ENCODE data around the gene ACSL6. TPM values are rescaled to one million over a fixed set of nuclear protein-coding genes. Genes with fewer than 3 reads are reported as not detected.

ACSL6 gene
- polyA plus RNA-seq, 2 of the 4 experiments (the other 2 are of a cell fraction), result 0.06 to 0.09 TPM

DNA sequence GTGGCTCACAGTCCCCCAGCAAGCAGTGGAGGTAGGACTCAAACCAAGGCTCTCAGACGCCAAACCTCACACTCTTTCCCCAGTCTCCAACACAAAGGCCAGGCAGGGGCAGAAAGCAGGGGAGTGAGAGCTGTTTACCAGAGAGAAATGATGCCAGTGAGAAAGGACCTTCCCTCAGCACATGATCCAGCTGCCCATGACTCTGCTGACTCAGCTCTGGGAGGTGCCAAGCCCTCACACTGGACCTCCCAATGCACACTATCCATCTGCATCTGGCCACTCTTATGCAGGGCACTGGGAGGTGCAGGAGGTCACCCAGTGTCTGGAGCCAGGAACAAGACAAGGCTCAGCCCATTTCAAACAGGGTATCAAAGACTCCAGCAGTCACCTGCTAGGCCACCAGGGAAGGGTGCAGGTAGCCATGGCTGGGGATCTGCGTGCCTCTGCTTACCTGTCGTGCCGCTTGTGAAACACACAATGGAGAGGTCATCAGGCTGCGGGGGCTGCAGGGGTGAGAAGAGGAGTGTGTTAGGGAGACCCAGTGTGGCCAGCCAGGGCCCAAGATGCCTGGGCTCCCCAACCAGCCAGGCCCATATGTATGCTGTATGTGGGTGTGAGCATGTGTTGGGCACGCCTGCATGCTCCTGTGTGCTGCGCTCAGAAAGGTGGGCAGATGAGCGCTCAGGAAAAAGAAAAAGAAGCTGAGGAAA lies 26.3 kb downstream of the ACSL6 start:
- no peak overlapping the region for H3K4me2 ChIP-seq
- CTCF ChIA-PET, result no interaction called here
- DNase-seq (ENCODE audit: low read depth in 1 of 2, low spot score in 1 of 2), result no peak
- ATAC-seq, result no peak
- no peaks in the 10 kb centered on the region for H3K9me3 ChIP-seq
- FAIRE-seq, result no peak
- 75% methylated on average over 7 of the region's 8 CpGs for WGBS (ENCODE audit: missing lambda C conversion rate)
- POLR2A ChIA-PET, result no interaction called here
- H3K4me3 ChIP-seq, result no peak overlapping the region
- H3K4me1 ChIP-seq, result no peaks in the 10 kb centered on the region
- no peak overlapping the region for H3K27ac ChIP-seq
- TF ChIP-seq EHF (CRISPR knock-in tag; IDR thresholded peaks at IDR 0.05) (no peak), ZC3H11A (IDR thresholded peaks at IDR 0.05) (no peak), TP53 (CRISPR knock-in tag; IDR thresholded peaks at IDR 0.05) (no peak), MAFK (IDR thresholded peaks at IDR 0.05; ENCODE audit: partially characterized antibody) (peak; percentile 45)

DNA sequence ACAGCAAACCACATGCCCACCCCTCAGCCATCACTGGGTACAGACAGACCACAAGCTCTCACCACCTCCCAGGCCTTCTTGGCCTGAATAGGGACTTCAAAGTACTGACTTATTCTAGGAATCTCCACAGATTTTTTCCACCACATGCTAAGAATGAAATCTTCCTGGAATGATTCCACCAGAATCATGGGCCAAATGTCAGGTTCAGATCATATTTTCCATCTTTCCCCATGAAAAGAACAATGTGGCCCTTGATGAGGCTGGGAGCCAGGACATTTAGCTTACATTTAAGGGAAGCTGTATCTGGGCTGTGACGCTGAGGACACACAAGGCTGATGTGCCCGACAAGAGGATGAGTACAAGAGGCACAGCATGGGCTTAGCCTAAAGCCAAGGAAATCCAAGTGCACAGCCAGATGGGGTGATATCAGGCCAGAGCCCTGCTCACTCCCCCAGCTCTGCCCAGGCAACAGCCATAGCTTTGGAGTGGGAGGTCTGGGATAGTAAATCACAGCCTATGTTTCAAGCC lies 28.1 kb downstream of the ACSL6 start:
- POLR2A ChIA-PET, result no interaction called here
- Histone ChIP-seq H3K4me2 (no peak overlapping the region), H3K9me3 (no peaks in the 10 kb centered on the region), H3K4me1 (no peaks in the 10 kb centered on the region), H3K27ac (no peak overlapping the region), H3K4me3 (no peak overlapping the region)
- TF ChIP-seq GATA3 (IDR thresholded peaks at IDR 0.05; ENCODE audit: borderline replicate concordance), result no peak
- no peak for TF ChIP-seq RFX5 (IDR thresholded peaks at IDR 0.05)
- no peak for TF ChIP-seq CEBPB (IDR thresholded peaks at IDR 0.05)
- no peak for TF ChIP-seq RCOR1 (IDR thresholded peaks at IDR 0.05; ENCODE audit: low read depth, low read length)
- no peak for TF ChIP-seq HEYL (CRISPR knock-in tag; IDR thresholded peaks at IDR 0.05)
- CTCF ChIA-PET, result interaction anchor here (0.6 to 2.6 kb wide), 4 partner anchors 24 to 378 kb away, joined by 3 to 9 read pairs (median 3); no protein-coding TSS in a partner anchor
- ATAC-seq, result no peak
- DNase-seq (ENCODE audit: low read depth in 1 of 2, low spot score in 1 of 2), result no peak
- 67% methylated on average over 2 of the region's 2 CpGs for WGBS (ENCODE audit: missing lambda C conversion rate)
- no peak for FAIRE-seq

DNA sequence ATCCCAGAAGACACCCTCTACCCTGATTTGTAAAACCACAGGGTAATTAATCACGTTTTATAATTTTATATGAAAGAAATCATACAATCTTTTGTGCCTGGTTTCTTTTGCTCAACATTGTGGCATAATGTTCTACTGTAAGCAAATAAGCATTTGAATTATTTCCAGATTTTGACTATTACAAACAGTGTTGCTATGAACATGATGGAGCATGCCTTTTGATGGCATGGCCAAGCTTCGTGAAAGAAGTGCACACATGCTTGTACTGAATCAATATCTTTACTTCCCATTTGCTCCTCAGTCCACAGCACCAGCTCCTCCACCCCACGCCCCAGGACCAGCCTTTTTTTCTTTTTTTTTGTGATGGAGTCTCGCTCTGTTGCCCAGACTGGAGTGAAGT lies 29.9 kb downstream of the ACSL6 start:
- FAIRE-seq, result no peak
- CTCF ChIA-PET, result interaction anchor here (0.9 to 2.6 kb wide), 2 partner anchors 26 to 392 kb away, joined by 4 to 9 read pairs; no protein-coding TSS in a partner anchor
- TF ChIP-seq, protein P1, sequence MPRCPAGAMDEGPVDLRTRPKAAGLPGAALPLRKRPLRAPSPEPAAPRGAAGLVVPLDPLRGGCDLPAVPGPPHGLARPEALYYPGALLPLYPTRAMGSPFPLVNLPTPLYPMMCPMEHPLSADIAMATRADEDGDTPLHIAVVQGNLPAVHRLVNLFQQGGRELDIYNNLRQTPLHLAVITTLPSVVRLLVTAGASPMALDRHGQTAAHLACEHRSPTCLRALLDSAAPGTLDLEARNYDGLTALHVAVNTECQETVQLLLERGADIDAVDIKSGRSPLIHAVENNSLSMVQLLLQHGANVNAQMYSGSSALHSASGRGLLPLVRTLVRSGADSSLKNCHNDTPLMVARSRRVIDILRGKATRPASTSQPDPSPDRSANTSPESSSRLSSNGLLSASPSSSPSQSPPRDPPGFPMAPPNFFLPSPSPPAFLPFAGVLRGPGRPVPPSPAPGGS (IDR thresholded peaks at IDR 0.05), result no peak
- TF ChIP-seq HMGXB4 (CRISPR knock-in tag; IDR thresholded peaks at IDR 0.05; ENCODE audit: borderline replicate concordance) (no peak), ESRRA (IDR thresholded peaks at IDR 0.05; ENCODE audit: borderline replicate concordance, low read length) (no peak), MAFK (IDR thresholded peaks at IDR 0.05; ENCODE audit: partially characterized antibody) (no peak), MYC (IDR thresholded peaks at IDR 0.05; ENCODE audit: borderline replicate concordance, low read length) (no peak), ZSCAN20 (CRISPR knock-in tag; IDR thresholded peaks at IDR 0.05) (no peak), POLR2AphosphoS2 (conservative IDR thresholded peaks at IDR 0.05; ENCODE audit: low read length) (no peak), HDAC2 (IDR thresholded peaks at IDR 0.05) (no peak), HOXB13 (CRISPR knock-in tag; IDR thresholded peaks at IDR 0.05; ENCODE audit: low read depth) (no peak), TFCP2L1 (CRISPR knock-in tag; IDR thresholded peaks at IDR 0.05) (no peak), KDM5A (IDR thresholded peaks at IDR 0.05) (no peak), CEBPB (IDR thresholded peaks at IDR 0.05) (no peak)
- H3K4me3 ChIP-seq, result no peak overlapping the region
- no peak overlapping the region for H3K27ac ChIP-seq
- POLR2A ChIA-PET, result no interaction called here
- 20% methylated on average over 4 of the region's 4 CpGs for WGBS (ENCODE audit: missing lambda C conversion rate)
- no peak overlapping the region for H3K4me2 ChIP-seq
- ATAC-seq, result no peak
- H3K9me3 ChIP-seq, result no peaks in the 10 kb centered on the region
- DNase-seq (ENCODE audit: low read depth in 1 of 2, low spot score in 1 of 2), result no peak
- H3K4me1 ChIP-seq, result no peaks in the 10 kb centered on the region
